Uterus (tissue), 2 donors: ENCODE results near the gene AK9.

Experiments used
- POLR2A ChIP-seq, 2 donors: fragments of 450-650 bp; IDR thresholded peaks; one replicate each; pipeline ENCODE4 v1.6.1; 2016; ENCODE audit warnings: antibody characterized with exemption in 2 of 2, mild to moderate bottlenecking in 1 of 2, moderate library complexity in 1 of 2
- TF ChIP-seq, protein P1 (sequence below), 4 experiments: fragments of 200-600 bp in 2 of 4; fragments of 450-650 bp in 2 of 4; sonication (generic) in 2 of 4; IDR thresholded peaks; one replicate each; pipeline ENCODE4 v1.5.1; 2016 to 2019; ENCODE audit warnings: antibody characterized with exemption in 4 of 4, mild to moderate bottlenecking in 2 of 4, moderate library complexity in 1 of 4

DNA sequence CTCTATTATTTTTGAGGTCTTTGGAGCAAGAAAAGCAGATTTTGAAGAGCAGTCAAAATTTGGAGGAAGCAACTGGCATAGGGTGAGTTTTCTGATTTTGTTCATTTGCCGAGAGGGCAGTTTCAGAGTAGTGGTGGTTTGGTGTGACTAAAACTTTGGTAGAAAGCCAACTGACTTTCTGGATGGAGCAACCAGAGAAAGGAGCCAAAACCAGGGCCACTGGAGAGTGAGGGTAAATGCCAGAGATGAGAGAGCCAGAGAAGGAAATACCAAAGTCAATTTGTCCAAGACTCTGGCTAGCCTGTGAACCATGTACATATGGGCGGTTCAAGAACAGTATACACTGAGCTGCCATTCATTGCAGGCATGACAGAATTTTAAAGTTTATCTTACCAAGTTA, 167.5 kb downstream of the AK9 start:
- TF ChIP-seq, protein P1, sequence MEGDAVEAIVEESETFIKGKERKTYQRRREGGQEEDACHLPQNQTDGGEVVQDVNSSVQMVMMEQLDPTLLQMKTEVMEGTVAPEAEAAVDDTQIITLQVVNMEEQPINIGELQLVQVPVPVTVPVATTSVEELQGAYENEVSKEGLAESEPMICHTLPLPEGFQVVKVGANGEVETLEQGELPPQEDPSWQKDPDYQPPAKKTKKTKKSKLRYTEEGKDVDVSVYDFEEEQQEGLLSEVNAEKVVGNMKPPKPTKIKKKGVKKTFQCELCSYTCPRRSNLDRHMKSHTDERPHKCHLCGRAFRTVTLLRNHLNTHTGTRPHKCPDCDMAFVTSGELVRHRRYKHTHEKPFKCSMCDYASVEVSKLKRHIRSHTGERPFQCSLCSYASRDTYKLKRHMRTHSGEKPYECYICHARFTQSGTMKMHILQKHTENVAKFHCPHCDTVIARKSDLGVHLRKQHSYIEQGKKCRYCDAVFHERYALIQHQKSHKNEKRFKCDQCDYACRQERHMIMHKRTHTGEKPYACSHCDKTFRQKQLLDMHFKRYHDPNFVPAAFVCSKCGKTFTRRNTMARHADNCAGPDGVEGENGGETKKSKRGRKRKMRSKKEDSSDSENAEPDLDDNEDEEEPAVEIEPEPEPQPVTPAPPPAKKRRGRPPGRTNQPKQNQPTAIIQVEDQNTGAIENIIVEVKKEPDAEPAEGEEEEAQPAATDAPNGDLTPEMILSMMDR (IDR thresholded peaks at IDR 0.05) = no peak
- TF ChIP-seq POLR2A (IDR thresholded peaks at IDR 0.05) = no peak
